Fibroblast of lung (primary cell): Measurements from ENCODE around the gene KLHL17. TPM values are rescaled to one million over a fixed set of nuclear protein-coding genes. Genes with fewer than 3 reads are reported as not detected.
A peak's percentile ranks its signal among the peaks of the same experiment; 100 is the strongest.

Source experiments
- DNase-seq, 2 donors: peaks; one replicate each; pipeline versions ENCODE4 v3.0.0 to v3.0.0-alpha.2; 2010; ENCODE audit warnings: low read depth in 2 of 2
- H2AFZ ChIP-seq: 2 replicates; pipeline ENCODE4 v1.5.1; 2012; ENCODE audit warnings: low read length, control low read depth, inconsistent platforms
- H3K27ac ChIP-seq: 2 replicates; pipeline ENCODE4 v1.5.1; 2011; ENCODE audit warnings: low read length, control low read depth; ENCODE audit not compliant: insufficient read depth
- H3K27me3 ChIP-seq: 2 replicates; pipeline ENCODE4 v1.5.1; 2011; ENCODE audit warnings: mild to moderate bottlenecking, low read length; ENCODE audit not compliant: control insufficient read depth, insufficient read depth
- H3K36me3 ChIP-seq: 2 replicates; pipeline ENCODE4 v1.5.1; 2011; ENCODE audit warnings: low read length; ENCODE audit not compliant: control insufficient read depth, insufficient read depth
- H3K4me1 ChIP-seq: 2 replicates; pipeline ENCODE4 v1.5.1; 2011; ENCODE audit warnings: low read length; ENCODE audit not compliant: control insufficient read depth, insufficient read depth; ENCODE audit errors: extremely low read depth
- H3K4me2 ChIP-seq: 2 replicates; pipeline ENCODE4 v1.5.1; 2011; ENCODE audit warnings: low read length, control low read depth; ENCODE audit not compliant: insufficient read depth; ENCODE audit errors: extremely low read depth
- H3K4me3 ChIP-seq, 4 experiments: fragments of 200-600 bp in 1 of 4; sonication (generic) in 1 of 4; replicated peaks in 1 of 4; 2 replicates each; pipeline ENCODE4 v1.5.1; 2011 to 2016; ENCODE audit warnings: low read length in 4 of 4, low read depth in 3 of 4, mild to moderate bottlenecking in 3 of 4, control low read depth in 2 of 4, inconsistent platforms in 1 of 4, mixed read lengths in 1 of 4; ENCODE audit not compliant: insufficient read depth in 1 of 4; ENCODE audit errors: control extremely low read depth in 1 of 4
- H3K79me2 ChIP-seq: 2 replicates; pipeline ENCODE4 v1.5.1; 2012; ENCODE audit warnings: mild to moderate bottlenecking, low read length, inconsistent platforms; ENCODE audit not compliant: control insufficient read depth, insufficient read depth
- H3K9ac ChIP-seq: 2 replicates; pipeline ENCODE4 v1.5.1; 2011; ENCODE audit warnings: mild to moderate bottlenecking, low read length, control low read depth; ENCODE audit not compliant: insufficient read depth
- H3K9me3 ChIP-seq: 2 replicates; pipeline ENCODE4 v1.5.1; 2012; ENCODE audit warnings: low read depth, low read length; ENCODE audit not compliant: control insufficient read depth, insufficient read depth
- H4K20me1 ChIP-seq: 2 replicates; pipeline ENCODE4 v1.5.1; 2011; ENCODE audit warnings: low read length; ENCODE audit not compliant: control insufficient read depth, insufficient read depth; ENCODE audit errors: extremely low read depth
- CTCF ChIP-seq, 2 donors: IDR thresholded peaks in 1 of 2; conservative IDR thresholded peaks in 1 of 2; 1 replicate in 1 of 2; 2 replicates in 1 of 2; pipeline ENCODE4 v1.5.1; 2011 to 2012; ENCODE audit warnings: low read length in 2 of 2, control low read depth in 1 of 2, inconsistent platforms in 1 of 2, low read depth in 1 of 2, mild to moderate bottlenecking in 1 of 2
- EZH2 ChIP-seq: IDR thresholded peaks from 2 replicates; pipeline ENCODE4 v1.5.1; 2012; ENCODE audit warnings: low read length, control low read depth, mild to moderate bottlenecking; ENCODE audit errors: missing control alignments
- polyA plus RNA-seq, 2 donors: library from polyadenylated mRNA; depleted of rRNA in 1 of 2; stranded (reverse) in 1 of 2; unstranded in 1 of 2; fragments of >200 nt; gene quantifications; 2 replicates each; pipeline ENCODE4 v1.2.1, GENCODE V29; 2011 to 2012; ENCODE audit warnings: missing spikeins in 1 of 2
- total RNA-seq: library from RNA; depleted of rRNA; stranded (reverse); fragments of >200 nt; gene quantifications from 2 replicates; pipeline ENCODE4 v1.2.1, GENCODE V29; 2014

The KLHL17 gene
- total and polyA plus RNA-seq, 2 donors (not counting 1 experiment from before 2014, with no cell fraction given), result 4.7 to 7.4 TPM

DNA sequence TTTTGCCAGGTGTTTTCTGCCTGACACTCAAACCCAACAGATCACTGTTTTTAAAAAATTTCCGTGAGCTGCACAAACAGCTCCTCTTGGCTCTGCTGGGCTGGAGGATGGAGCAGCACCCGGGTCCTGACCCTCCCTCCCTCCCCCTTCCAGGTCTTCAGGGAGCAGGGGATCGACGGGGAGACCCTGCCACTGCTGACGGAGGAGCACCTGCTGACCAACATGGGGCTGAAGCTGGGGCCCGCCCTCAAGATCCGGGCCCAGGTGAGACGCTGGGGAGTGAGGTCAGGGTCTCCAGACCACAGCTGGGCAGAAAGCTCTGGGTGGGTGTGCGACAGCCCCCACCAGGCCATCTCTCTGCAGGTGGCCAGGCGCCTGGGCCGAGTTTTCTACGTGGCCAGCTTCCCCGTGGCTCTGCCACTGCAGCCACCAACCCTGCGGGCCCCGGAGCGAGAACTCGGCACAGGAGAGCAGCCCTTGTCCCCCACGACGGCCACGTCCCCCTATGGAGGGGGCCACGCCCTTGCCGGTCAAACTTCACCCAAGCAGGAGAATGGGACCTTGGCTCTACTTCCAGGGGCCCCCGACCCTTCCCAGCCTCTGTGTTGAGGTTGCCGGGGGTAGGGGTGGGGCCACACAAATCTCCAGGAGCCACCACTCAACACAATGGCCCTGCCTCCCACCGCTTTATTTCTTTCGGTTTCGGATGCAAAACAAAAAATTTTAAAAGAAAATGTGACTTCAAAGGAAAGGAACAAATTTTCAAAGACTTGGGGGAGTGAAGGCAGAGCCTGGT is 16.6 kb upstream of the KLHL17 start:
- Histone ChIP-seq H3K79me2 (no peaks in the 10 kb centered on the region), H3K27ac (peak overlapping the region; percentile 72), H3K27me3 (no peaks in the 10 kb centered on the region), H3K4me2 (peak overlapping the region; percentile 71), H3K9me3 (no peaks in the 10 kb centered on the region), H3K4me1 (peaks cover 24% of the 10 kb centered on the region), H3K4me3 (no peak overlapping the region), H4K20me1 (no peaks in the 10 kb centered on the region), H3K9ac (peak overlapping the region; percentile 30), H3K36me3 (peaks cover 19% of the 10 kb centered on the region), H2AFZ (no peak overlapping the region)
- no peak for TF ChIP-seq CTCF (conservative IDR thresholded peaks at IDR 0.05 in 1 of 2, IDR thresholded peaks at IDR 0.05 in 1 of 2; ENCODE audit: low read depth in 1 of 2, low read length in 2 of 2)
- no peak for TF ChIP-seq EZH2
- DNase-seq, result no peak

GRCh38 chr1:944341-945325 is 15.8 kb upstream of the KLHL17 start:
- Histone ChIP-seq H3K4me2 (no peak overlapping the region), H3K27ac (peak overlapping the region; percentile 72), H3K27me3 (no peaks in the 10 kb centered on the region), H4K20me1 (no peaks in the 10 kb centered on the region), H3K9me3 (no peaks in the 10 kb centered on the region), H3K36me3 (peaks cover 21% of the 10 kb centered on the region), H3K4me1 (peaks cover 24% of the 10 kb centered on the region), H2AFZ (no peak overlapping the region), H3K4me3 (no peak overlapping the region), H3K9ac (no peak overlapping the region), H3K79me2 (no peaks in the 10 kb centered on the region)
- peak; percentile 71 to 95 for DNase-seq
- no peak for TF ChIP-seq CTCF (conservative IDR thresholded peaks at IDR 0.05 in 1 of 2, IDR thresholded peaks at IDR 0.05 in 1 of 2; ENCODE audit: low read depth in 1 of 2, low read length in 2 of 2)
- TF ChIP-seq EZH2, result no peak
